GM21576 (cell line): Measurements from ENCODE around the gene YAE1.

Source experiments
- ATAC-seq: cut with Tn5 transposase; IDR thresholded peaks from one replicate; pipeline ENCODE4 v1.9.1; 2021; ENCODE audit warnings: mild to moderate bottlenecking, moderate library complexity; ENCODE audit not compliant: unreplicated experiment

The YAE1 gene

DNA sequence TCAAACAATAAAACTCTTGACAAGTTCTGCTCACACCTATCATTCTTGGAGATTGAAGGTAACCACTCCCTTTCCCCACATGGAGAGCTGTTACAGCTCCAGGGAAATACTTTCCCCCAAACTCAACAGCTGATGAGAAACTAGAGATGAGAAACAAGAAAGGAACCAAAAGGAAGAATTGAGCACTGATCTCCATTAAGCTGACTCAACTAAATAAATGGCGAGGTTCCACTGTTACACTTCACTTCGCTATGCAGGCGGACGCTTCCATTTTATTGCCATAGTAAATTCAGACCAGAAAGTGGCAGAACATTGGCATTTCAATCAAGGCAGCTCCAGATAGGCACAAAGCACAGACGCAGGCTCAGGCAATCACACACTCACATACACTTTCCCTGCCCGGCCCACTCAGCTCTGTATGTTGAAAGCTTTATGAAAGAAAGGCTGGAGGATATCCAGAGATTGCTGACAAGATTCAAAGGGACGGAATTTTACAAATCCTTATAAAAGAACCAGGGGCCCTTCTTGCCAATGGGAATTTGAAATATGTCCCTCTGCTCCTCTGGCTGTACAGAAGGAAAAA, 11.5 kb upstream of the YAE1 start:
- ATAC-seq = no peak

DNA sequence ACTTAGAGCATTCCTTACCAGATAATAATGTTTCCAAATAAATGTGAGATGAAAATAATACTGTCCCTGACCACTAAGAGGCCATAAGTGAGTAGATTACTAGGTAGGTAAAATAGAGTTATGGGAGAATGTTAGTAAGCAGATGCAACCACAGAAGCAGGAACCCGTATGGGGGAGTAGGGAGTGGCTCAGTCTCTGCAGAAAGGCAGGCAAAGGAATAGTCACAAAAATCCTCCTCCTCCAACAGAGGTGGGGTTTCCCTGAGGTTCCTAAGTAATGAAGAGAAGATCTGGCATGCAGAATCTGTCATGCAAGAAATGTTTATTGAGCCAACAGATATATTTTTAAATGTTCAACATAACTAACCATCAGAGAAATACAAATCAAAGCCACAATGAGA, 9.0 kb upstream of the YAE1 start:
- no peak for ATAC-seq

DNA sequence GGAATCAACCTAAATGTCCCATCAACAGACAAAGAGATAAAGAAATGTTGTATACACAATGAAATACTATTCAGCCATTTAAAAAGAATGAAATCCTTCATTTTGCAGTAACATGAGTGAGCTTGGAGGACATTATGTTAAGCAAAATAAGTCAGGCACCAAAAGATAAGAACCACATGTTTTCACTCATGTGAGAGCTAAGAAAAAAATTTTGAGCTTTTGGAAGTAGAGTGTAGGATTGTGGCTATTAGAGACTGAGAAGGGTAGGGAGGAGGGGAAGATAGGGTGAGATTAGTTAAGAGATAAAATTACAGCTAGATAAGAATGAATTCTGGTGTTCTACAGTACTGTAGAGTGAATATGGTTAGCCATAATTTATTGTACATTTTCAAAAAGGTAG, 8.3 kb upstream of the YAE1 start:
- ATAC-seq = no peak

DNA sequence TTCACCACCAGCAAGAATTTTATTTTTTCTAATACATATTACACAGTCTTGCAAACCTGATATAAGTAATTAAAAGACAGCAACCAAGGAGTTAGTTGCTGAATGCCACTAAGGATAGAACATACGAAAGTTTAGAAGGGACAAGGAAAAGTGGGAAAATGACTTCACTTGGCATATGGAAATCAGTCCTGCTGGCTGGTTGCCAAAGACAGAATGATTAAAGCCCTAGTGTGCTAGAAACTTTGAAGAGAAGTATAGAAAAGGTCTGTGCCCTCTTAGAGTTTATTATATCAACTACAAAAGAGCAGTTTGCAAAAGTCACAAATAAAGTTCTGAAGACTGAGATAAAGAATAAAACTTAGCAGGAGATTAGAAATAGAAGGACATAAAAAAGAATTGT, 5.8 kb upstream of the YAE1 start:
- no peak for ATAC-seq

DNA sequence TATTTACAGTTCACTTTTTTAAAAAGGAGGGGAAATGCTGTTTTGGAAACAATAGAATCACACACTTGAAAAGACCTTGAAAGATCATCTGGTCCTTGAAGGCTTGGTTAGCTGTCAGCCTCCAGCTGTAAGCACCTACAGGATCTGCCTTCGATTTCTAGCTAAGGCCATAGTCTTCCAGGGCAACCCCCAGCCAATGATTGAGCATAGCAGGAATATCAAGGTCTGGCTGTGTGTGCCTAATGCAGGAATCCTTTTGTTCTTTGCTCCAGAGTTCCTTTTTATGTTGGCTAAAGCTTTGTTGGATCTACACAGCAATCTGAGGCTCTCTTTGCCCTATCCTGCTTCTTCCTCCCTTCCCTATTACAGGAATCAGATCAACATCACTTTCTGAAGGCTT, 5.2 kb upstream of the YAE1 start:
- ATAC-seq = no peak

DNA sequence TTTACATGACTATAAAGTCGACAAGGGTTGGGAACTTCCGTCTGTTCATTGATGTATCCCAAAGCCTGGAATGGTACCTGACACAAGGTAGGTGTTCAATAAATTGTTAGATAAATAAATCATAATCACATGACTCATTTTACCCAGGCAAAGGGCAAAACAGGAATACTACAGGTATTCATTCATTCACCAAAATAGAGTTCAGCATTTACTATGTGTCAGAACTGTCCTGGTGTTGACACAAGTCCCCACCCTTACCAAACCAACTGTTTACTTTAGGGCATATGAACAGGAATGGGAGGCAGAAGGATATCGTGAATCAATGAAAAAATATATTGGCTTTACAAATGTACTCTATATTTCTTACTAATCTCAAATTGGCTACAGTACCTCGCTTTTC, 666 bp upstream of the YAE1 start:
- no peak for ATAC-seq

DNA sequence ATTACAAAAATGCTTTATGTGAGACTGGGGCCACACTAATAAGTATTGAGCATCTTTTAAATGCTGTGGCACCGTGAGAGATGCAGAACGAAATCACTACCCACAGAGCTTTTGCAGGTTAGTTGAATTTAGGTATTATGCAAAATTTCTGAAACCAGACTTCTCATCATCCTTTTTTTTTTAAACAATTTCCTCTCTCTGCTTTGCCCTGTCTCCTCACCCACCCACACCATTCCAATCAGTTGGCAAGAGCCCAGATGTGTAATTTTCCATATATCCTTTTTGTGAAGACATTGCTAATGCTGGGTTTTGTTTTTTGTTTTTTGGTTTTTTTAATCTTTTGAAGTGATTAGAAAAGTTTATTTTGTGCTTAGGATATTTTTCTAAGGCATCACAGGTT, 1.1 kb downstream of the YAE1 start:
- no peak for ATAC-seq

DNA sequence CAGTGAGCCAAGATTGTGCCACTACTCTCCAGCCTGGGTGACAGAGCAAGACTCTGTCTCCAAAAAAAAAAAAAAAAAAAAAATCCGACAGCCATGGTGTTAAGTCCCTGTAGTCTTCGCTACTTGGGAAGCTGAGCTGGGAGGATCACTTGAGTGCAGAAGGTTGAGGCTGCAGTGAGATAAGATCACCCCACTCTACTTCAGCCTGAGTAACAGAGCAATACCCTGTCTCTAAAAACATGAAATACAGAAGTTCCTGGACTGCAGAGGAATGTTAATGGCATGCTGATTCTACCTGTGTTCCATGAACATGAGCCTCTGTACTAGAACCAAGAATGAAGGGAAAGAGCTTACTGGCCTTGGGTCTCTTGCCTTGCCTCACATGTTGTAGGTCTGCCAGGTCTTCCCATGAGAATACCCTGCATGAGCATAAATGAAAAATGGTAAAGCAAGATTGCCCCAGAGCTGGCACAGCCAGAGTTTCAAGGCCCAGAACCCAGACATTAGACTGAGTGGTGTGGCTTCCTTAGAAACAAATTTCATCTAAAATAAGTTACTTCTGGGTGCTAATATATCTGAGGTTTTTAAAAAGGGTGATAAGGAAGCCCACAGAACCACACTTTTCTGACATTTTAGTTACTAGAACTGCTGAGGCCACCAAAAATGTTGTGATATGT, 8.6 kb downstream of the YAE1 start:
- no peak for ATAC-seq

DNA sequence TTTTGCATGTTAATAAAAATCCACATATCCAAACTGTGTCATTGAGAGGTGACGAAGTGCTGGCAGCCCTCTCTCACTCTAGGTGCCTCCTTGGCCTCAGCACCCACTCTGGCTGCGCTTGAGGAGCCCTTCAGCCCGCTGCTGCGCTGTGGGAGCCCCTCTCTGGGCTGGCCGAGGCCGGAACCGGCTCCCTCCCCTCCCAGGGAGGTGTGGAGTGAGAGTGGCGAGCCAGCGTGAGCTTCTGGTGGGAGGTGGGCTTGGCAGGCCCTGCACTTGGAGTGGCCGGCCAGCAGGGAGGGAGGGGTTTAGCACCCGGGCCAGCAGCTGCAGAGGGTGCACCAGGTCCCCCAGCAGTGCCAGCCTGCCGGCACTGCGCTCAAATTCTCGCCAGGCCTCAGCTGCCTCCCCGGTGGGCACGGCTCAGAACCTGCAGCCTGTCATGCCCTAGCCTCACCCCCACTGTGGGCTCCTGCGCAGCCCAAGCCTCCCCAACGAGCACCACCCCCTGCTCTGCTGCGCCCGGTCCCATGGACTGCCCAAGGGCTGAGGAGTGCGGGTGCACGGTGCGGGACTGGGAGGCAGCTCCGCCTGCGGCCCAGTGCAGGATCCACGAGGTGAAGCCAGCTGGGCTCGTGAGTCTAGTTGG, 11.1 kb downstream of the YAE1 start:
- no peak for ATAC-seq

DNA sequence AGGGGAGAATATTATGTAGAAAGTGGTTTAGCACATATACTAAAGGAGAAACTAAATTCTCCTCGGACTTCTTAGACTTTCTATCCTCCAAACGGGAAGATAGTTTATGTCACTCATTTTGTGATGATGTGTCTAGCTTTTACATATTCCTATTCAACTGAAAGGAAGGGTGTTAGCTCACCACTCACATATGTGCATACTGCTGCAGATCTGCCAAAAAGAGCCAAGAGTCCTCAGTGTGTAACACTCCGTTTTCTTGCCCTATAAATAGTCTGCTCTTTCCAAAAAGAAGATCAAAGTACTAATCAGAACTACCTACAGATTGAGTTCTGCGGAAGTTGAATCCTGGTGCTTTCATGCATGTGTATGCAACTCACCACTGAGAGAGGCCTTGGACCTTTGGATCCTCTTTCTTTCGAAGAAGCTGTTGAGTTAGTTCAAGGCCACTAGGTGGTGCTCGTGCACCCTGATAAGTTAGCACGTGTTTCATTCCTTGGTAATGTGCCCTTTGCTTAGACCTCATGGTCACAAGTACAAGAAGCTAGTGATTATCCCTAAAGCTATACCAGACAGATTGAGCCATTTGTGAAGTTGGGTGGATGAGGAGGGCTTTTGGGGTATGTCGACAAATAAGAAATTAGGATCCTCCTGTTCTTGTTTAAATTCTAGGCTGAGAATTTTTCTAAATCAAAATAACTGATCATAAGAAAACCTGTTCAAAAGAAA, 14.1 kb downstream of the YAE1 start:
- ATAC-seq = peak; percentile 87

DNA sequence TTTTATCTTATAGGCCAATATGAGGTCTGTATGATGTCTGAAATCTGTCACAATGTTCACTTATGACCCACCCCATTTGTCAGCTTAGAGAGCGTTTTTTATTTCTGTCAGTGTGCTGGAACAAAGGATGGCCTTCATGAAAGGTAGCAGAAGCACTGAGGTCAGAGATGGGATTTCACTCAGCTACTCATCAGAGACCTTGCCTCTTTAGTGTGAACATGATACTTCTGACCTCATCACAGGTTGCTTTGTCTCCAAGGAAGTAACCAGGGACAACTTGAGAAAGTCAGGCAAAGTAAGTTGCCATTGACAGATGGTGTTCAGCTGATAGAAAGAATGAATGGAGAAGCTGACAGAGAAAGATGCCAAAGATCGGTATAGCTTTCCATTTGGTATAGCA, 16.3 kb downstream of the YAE1 start:
- no peak for ATAC-seq

DNA sequence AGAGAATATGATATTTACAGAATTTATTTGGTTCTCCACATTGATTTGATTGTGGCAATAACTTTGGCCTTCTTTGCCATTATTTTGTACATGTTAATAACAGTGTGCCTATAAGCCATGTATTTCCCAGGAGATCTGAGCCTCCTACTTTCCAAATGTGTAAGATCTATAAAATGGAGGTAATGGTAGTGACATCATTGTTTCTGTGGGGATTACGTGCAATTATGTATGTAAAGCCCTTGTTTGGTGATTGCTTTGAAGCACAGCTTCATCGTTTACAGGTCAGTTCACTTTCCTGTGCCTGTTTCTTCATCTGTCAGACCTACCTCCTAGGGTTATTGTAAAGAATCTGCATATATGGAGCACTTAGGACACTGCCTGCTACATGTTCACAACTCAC, 17.3 kb downstream of the YAE1 start:
- ATAC-seq = no peak

DNA sequence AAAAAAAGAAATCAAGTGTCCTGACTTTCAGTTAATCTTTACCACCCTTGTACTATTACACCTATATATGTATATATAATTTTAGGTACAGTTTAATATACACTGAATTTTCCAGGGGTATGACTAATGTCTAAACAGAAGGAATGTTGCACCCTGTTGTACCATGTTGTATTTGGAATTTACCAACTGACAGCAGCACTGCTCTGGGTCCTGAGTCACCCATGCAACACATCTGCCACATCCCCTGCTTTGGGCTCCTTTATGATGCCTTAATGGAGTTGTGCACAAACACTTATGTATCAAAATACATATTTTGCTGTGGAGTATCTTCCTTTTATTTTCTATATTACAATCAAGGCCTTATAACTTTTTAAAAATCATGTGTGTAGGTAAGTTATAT, 21.2 kb downstream of the YAE1 start:
- ATAC-seq = no peak

DNA sequence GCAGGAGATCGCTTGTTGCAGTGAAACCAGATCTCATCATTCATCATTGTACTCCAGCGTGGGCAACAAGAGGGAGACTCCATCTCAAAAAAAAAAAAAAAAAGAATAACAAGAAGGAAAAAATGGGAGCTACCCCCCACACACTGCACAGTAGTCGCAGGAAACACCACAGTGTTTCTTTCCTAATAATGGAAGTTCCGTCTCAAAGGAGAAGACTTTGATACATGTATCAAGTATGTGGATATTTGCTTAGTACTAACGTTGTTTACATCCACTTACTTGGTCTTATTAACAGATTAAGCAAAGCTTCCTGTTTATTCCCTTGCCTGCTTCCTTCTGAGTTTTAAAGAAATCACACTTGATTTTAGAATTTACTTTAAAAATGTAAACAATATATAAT, 22.2 kb downstream of the YAE1 start:
- no peak for ATAC-seq

DNA sequence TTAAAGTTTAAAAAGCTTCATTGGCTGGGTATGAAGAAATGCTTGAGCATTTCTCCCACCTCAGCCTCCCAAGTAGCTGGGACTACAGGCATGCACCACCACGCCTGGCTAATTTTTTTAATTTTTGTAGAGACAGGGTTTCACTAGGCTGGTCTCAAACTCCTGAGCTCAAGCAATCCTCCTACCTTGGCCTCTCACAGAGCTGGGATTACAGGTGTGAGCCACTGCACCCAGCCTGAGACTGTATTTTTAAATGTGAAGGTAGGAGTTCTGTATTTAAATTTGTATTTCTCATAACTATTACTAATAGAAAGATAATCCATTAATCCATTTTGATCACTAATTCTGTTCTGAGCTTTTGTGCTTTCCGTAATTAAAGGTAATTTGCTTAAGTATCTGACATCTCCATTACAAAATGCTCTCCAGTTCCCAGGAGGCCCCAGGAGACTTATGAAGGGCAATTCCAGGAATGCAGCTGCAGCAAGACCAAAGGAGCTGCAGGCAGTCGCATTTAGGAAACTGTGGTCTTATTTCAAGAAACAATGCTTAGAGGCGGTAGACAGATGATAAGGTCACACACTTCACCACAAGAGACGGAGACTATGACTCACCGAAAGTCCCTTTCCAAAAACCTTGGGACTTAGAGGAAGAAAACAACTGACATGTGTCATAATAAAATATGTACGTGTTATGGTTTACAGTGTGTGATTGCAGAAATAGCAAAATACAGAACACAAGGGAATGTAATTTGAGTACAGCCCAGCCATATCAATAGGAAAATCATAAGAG, 23.3 kb downstream of the YAE1 start:
- peak; percentile 91 for ATAC-seq

DNA sequence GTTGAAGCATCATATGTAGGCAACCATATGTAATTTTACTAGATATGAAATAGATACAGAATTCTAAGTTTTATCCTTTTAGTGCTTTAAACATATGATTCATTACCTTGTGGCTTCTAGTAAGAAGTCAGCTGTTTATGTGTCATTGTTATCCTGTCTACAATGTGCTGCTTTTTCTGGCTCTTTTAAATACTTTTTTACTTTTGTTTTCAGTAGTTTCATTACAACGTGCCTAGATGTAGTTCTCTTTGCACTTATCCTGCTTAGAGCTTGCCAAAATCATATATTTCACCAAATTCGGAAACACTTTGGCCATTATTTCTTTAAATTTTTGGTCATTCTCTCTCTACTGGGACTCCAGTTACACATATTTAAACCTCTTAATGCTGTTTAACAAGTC, 26.4 kb downstream of the YAE1 start:
- no peak for ATAC-seq

DNA sequence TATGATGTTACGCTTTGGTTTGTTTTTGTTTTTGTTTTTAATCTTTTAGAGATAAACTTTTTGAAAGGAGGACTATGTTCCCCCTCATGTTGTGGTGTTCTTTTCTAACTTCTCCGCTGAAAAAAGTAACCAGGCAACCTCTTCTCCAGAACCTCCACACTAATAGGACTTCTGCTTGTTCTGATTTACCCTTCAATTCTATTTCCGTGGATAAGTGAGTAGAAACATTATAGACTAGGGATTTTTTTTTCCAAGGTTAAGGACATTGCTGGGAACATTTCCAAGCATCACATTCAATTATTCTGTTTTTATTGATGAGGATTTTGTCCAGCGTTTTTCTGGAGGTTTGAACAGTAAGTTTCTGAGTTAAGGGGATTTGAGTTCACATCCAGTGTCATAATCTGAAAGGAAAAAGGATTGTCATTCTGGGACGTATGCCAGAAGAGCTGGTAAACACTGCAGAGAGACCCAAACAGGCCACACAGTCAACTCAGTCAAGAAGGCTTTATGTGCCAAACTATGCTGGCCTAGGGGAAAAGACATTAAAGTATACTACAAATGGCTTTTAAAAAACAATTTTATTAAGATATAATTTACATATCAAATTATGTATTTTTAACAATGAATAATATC, 28.9 kb downstream of the YAE1 start:
- no peak for ATAC-seq

DNA sequence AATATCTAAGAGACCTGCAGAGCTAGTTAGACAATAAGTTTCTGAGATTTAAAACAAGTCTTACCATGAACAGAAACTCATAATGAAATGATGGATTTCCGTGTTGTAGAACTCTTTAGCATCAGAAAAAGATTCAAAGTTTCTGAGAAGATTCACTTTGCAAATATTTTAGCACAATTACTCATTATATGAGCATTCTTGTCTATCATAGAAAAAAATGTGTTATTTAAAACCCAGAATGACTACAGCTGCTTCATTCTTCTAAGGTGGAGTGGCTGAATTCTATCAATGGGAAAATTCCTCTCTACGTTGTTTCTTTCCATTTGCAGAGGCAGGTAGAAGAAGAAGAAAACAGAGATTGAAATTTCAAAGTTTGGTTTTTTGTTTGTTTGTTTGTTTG, 36.1 kb downstream of the YAE1 start:
- no peak for ATAC-seq

DNA sequence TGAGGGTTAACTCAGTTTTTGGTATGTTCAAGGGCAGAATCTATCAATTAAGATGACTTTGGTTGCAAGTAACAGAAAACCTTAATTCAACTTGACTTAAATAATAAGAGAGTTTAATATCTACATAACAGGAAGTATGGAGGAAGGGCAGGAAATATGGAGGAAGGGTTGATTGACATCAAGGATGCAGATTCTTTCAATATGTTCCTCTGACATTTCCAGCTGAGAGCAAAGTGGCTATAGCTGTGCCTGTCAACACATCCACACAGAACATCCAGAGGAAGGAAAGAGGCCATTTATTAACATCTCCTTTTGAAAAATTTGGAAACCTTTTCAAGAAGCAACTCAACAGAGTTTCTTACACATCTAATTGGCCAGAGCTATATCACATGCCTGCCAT, 37.7 kb downstream of the YAE1 start:
- no peak for ATAC-seq

DNA sequence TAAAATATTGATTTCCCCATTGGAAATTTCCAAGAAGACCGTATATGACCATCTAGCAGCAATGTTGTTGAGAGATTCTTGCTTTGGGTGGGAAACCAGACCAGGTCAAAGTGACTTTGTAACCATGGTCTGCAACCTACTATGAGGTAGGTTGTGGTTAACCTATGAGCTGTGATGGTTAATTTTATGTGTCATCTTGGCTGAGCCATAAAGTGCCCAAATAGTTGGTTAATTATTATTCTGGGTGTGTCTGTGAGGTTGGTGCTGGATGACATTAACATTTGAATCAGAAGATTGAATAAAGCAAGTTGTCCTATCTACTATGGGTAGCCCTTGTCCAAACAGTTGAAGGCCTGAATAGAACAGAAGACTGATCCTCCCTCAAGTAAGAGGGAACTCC, 38.9 kb downstream of the YAE1 start:
- ATAC-seq = no peak

DNA sequence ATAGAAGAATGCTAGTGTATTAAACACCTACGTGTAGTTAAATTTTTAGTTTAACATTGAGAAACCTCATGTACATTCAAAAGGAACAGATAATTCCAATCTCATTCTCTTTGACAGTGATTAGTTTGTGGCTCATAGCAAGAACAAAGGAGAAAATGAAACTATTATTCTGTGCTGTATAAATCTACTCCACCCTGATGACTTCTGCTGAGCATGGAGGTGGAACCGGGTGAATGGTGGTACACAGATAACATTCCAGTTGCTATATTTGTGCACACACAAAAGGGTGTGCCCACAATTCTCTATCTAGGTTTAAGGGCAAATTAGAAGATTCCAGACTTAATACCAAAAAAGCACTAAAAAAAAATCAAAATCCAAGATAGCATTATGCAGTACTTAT, 40.1 kb downstream of the YAE1 start:
- no peak for ATAC-seq
